GM19438 (cell line): ENCODE results near the gene NOM1.
"Not testable (repeated sequence)": the region's sequence is repeated elsewhere in the genome, so short reads cannot be mapped to it uniquely, and the experiment has no call there.

Experiments
- ATAC-seq: cut with Tn5 transposase; IDR thresholded peaks from one replicate; pipeline ENCODE4 v1.9.1; 2021; ENCODE audit warnings: low read depth; ENCODE audit not compliant: unreplicated experiment

NOM1 gene, protein sequence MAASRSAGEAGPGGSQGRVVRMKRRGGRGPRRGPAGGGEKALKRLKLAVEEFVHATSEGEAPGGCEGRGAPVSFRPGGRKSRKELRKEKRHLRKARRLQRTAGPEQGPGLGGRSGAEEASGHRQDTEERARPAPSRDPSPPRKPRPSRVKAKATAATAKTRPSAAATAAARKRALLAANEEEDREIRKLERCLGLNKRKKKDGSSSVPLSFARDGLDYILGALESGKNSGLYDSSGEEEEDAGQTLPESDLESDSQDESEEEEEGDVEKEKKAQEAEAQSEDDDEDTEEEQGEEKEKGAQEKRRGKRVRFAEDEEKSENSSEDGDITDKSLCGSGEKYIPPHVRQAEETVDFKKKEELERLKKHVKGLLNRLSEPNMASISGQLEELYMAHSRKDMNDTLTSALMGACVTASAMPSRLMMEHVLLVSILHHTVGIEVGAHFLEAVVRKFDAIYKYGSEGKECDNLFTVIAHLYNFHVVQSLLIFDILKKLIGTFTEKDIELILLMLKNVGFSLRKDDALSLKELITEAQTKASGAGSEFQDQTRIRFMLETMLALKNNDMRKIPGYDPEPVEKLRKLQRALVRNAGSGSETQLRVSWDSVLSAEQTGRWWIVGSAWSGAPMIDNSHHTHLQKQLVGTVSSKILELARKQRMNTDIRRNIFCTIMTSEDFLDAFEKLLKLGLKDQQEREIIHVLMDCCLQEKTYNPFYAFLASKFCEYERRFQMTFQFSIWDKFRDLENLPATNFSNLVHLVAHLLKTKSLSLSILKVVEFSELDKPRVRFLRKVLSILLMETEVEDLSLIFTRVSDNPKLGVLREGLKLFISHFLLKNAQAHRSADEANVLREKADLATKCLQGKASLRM

DNA sequence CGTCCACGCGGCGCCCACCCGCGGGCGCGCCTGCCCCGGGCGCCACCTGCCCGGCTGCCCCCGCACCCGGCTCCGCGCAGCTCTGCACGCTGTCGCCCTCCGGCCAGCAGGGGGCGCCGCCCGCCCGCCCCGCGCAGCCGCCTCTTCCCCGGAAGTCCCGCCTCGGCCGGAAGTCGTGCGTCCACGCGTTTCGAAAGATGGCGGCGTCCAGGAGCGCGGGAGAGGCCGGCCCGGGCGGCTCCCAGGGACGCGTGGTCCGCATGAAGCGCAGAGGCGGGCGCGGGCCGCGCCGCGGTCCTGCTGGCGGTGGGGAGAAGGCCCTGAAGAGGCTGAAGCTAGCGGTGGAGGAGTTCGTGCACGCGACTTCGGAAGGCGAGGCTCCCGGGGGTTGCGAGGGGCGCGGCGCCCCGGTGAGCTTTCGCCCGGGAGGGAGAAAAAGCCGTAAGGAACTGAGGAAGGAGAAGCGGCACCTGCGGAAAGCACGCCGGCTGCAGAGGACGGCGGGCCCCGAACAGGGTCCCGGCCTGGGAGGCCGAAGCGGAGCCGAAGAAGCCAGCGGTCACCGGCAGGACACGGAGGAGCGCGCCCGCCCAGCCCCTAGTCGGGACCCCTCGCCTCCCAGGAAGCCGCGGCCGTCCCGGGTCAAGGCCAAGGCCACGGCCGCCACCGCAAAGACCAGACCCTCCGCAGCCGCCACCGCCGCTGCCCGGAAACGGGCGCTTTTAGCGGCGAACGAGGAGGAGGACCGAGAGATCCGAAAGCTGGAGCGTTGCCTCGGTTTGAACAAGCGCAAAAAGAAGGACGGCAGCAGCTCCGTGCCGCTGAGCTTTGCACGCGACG, at the start of gene NOM1:
TSS of gene NOM1 (plus strand) at position 172 of the 840 bp plus-strand sequence. CDS start at position 198, 26 bp downstream.
- ATAC-seq = peak; percentile 84

GRCh38 chr7:156900093-156900492, 49.4 kb upstream of the NOM1 start:
- ATAC-seq = not testable (repeated sequence)

DNA sequence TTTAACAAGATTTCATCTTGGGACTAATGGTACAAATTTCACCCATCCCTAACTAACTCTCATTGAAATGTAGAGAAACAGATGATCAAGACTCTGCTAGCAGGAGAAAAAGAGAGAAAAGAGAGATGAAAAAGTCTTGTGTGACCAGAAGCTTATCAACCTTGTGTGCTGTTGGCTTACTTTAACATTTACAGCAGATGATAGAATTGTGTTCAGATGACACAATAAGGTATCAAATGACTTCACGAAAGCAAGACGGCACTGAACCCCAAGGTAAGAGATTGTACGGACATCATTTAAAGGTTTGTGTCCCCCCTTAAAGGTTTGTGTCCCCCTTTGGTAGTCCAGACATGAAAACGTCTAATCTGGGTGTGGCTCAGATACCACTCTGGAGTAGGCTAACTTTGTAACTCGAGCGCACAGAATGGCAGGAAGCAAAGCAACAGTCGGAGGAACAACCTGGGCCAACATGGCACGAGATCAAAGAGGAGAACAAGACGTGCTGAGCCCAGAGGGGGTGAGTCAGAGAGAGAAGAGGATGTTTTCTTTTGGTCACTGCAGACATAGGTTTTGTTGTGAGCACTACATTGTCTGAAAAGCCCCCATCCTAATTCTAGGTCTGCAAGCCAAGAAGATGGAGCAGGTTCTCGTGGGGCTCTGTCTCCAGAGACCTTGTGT, 46.1 kb upstream of the NOM1 start:
- ATAC-seq = no peak

- ATAC-seq = no peak
Measured at GRCh38 chr7:156906200-156906649, 43.3 kb upstream of the NOM1 start.

DNA sequence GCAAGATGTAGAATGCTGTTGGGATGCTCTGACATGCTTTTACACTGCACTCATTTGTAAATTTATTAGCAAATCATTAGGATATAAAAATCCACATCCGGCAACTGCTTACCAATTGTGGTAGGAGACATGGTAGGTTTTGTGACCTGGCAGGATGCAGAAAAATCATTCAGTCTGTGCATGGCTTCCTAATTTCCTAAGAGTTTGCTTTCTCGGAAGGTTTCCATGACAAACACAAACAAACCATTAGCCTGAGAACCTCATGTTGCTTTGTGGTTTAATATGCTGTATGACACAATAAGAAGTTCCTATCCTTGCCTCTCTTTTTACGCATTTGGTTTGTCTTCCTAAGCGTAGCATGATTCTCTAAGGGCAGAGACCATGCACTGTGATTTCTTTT, 41.9 kb upstream of the NOM1 start:
- ATAC-seq = no peak

- ATAC-seq = not testable (repeated sequence)
Measured at GRCh38 chr7:156909574-156910252, 39.8 kb upstream of the NOM1 start.

DNA sequence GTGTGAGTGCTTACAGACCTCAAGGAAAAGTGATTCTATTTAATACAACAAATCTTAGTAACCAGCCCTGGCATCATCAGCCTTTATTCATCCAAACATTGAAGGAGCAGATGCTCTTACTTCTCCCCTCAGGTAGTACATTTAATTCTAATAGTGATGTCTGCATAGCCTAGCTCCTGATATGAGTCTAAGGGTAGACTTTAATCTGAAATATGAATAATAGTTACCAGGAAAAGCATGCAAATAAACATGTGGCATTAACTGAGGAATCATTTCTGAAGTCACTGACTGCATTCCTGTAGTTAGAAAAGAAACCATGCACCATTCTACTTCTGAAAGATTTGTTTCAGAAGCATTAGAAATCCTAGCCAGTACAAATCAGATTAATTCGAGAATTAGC, 30.9 kb upstream of the NOM1 start:
- no peak for ATAC-seq

GRCh38 chr7:156919132-156919713, 30.3 kb upstream of the NOM1 start:
- ATAC-seq = no peak

GRCh38 chr7:156920076-156920475, 29.4 kb upstream of the NOM1 start:
- ATAC-seq = no peak

GRCh38 chr7:156920487-156921373, 28.8 kb upstream of the NOM1 start:
- not testable (repeated sequence) for ATAC-seq

DNA sequence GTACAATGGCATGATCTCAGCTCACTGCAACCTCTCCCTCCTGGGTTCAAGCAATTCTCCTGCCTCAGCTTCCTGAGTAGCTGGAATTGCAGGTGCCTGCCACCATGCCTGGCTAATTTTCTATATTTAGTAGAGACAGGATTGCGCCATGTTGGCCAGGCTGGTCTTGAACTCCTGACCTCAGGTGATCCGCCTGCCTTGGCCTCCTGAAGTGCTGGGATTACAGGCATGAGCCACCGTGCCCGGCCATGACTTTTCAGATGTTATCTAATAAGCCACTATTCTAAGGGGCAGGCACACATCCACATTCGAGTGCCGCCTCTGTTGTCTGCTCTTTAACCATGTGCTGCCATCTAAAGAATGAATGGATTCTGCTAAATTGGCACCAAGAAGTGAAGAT, 27.2 kb upstream of the NOM1 start:
- ATAC-seq = not testable (repeated sequence)

DNA sequence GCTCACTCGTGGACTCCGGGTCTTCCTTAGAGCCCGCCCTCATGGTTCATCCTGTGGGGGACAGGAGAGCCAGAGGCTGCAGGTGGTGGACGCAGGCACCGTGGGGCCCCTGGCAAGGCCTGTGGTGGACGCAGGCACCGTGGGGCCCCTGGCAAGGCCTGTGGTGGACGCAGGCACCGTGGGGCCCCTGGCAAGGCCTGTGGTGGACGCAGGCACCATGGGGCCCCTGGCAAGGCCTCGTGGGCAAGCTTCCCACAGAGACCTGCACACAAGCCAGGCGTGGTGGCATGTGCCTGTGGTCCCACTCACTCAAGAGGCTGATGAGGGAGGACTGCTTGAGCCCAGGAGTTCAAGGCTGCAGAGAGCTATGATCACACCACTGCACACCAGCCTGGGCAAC, 23.7 kb upstream of the NOM1 start:
- ATAC-seq = not testable (repeated sequence)

GRCh38 chr7:156927571-156928405, 21.7 kb upstream of the NOM1 start:
- ATAC-seq = no peak

DNA sequence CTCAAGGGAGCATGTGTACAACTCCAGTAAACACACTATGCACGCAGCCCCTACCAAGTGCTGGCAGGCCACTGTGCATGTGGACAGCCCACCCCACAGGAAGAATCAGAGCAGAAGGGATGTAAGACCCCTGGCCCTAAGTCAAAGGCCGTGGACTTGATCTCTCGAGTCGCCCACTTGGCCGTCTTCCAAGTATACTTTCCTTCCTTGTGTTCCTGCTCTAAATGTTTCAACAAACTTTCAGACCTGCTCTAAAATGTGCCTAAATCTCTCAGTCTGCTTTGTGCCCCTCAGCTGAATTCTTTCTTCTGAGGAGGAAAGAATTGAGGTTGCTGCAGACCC, 21.1 kb upstream of the NOM1 start:
- no peak for ATAC-seq

DNA sequence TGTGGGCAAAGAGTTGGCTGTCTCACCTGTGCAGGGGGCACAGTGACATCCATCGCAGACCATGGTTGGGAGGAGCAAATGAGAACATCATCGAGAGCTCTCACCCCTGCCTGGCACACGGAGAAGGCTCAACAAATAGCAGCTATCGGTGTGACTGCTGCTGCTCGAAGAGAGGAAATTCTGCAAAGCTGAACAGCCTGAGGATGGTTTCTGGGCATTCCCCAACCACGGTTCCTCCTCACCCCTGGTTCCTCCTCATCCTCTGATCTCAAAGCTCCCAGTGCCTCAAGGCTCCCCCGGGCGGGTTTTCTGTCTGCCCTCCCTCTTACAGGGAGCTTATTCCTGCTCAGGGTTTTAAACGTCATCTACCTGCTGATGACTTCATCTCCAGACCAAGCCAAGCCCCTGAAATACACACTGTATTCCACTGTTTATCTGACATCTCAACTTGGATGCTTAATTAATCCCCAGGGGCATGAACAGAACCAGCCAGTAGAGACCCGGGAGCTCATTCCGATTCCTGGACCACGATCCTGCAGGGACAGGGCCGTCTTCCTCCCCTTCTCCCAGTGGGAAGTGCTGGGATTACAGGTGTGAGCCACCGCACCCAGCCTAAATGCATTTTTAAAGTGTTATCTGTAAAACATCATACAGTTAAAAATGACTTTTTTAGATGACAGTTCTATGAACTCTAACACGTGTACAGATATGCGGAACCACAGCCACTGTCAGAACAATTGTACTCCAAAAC, 19.5 kb upstream of the NOM1 start:
- no peak for ATAC-seq

GRCh38 chr7:156932006-156932405, 17.5 kb upstream of the NOM1 start:
- ATAC-seq = no peak

GRCh38 chr7:156935250-156935649, 14.3 kb upstream of the NOM1 start:
- ATAC-seq = no peak
